Tibial nerve (tissue), 4 donors: Measurements from ENCODE around the gene NMRK1. TPM values are rescaled to one million over a fixed set of nuclear protein-coding genes. Genes with fewer than 3 reads are reported as not detected.

Source experiments
- DNase-seq, 2 donors: peaks; one replicate each; pipeline ENCODE4 v3.0.0-alpha.2; 2019; ENCODE audit warnings: low spot score in 2 of 2
- H3K27ac ChIP-seq, 4 donors: fragments of 200-600 bp; sonication (generic) in 3 of 4; one replicate each; pipeline ENCODE4 v1.5.1; 2017 to 2019; ENCODE audit warnings: mild to moderate bottlenecking in 1 of 4
- H3K27me3 ChIP-seq, 2 donors: fragments of 200-600 bp; sonication (generic) in 1 of 2; one replicate each; pipeline versions ENCODE4 v1.5.1 to v1.6.0; 2017 to 2019
- H3K36me3 ChIP-seq, 3 donors: fragments of 200-600 bp; sonication (generic); one replicate each; pipeline ENCODE4 v1.5.1; 2018 to 2019
- H3K4me1 ChIP-seq, 4 donors: fragments of 200-600 bp; sonication (generic) in 3 of 4; one replicate each; pipeline ENCODE4 v1.5.1; 2017 to 2019
- H3K4me3 ChIP-seq, 4 donors: fragments of 200-600 bp; sonication (generic) in 3 of 4; one replicate each; pipeline ENCODE4 v1.5.1; 2017 to 2019; ENCODE audit warnings: mild to moderate bottlenecking in 1 of 4, moderate library complexity in 1 of 4
- H3K9me3 ChIP-seq, 4 donors: fragments of 200-600 bp; sonication (generic) in 3 of 4; one replicate each; pipeline ENCODE4 v1.5.1; 2017 to 2019
- CTCF ChIP-seq, 5 experiments: fragments of 200-600 bp in 3 of 5; fragments of 450-650 bp in 2 of 5; sonication (generic) in 3 of 5; IDR thresholded peaks; one replicate each; pipeline ENCODE4 v1.5.1; 2016 to 2019; ENCODE audit warnings: antibody characterized with exemption in 5 of 5, mild to moderate bottlenecking in 3 of 5, moderate library complexity in 2 of 5
- EP300 ChIP-seq, 2 donors: sonication (generic); formaldehyde crosslinking; IDR thresholded peaks; one replicate each; pipeline ENCODE4 v1.6.1; 2017; ENCODE audit warnings: antibody characterized with exemption in 2 of 2, mild to moderate bottlenecking in 1 of 2
- POLR2A ChIP-seq, 2 donors: fragments of 450-650 bp; IDR thresholded peaks; one replicate each; pipeline ENCODE4 v1.6.1; 2017; ENCODE audit warnings: antibody characterized with exemption in 2 of 2, mild to moderate bottlenecking in 2 of 2, moderate library complexity in 2 of 2
- WGBS, 2 donors: methylation state at CpG; one replicate each; pipeline ENCODE4 v1.1.5; 2018; 5-methylcytosine and 5-hydroxymethylcytosine counted together
- total RNA-seq, 4 donors: library from RNA; depleted of rRNA; stranded (reverse); fragments of >200 nt; gene quantifications; one replicate each; pipeline ENCODE4 v1.1.0, GENCODE V29; 2016

NMRK1 gene
- total RNA-seq, 4 donors from 2014 or later: 11.1 to 35.0 (median 16.2) TPM

- no peaks in the 10 kb centered on the region for H3K9me3 ChIP-seq
- no peak overlapping the region for H3K4me3 ChIP-seq
- 51 to 52% methylated on average over 2 of the region's 2 CpGs for WGBS, 2 donors
- peak overlapping the region in 3 of 4 donors; percentile 40 to 71 (median 67) for H3K27ac ChIP-seq
- peaks cover 0 to 56% (median 11%) of the 10 kb centered on the region in 4 donors for H3K4me1 ChIP-seq
- H3K27me3 ChIP-seq: no peaks in the 10 kb centered on the region
- H3K36me3 ChIP-seq: no peaks in the 10 kb centered on the region
- DNase-seq: no peak
- no peak for TF ChIP-seq POLR2A (IDR thresholded peaks at IDR 0.05)
- no peak for TF ChIP-seq CTCF (IDR thresholded peaks at IDR 0.05)
- TF ChIP-seq EP300 (IDR thresholded peaks at IDR 0.05): no peak
Measured at GRCh38 chr9:75105019-75105540, 17.1 kb upstream of the NMRK1 start.

- WGBS, 2 donors: 78 to 85% methylated on average over 3 of the region's 3 CpGs
- no peak for DNase-seq
- Histone ChIP-seq H3K27ac (peak overlapping the region in 3 of 4 donors; percentile 7 to 71 (median 67)), H3K27me3 (no peaks in the 10 kb centered on the region), H3K4me1 (peaks cover 0 to 60% (median 11%) of the 10 kb centered on the region in 4 donors), H3K36me3 (no peaks in the 10 kb centered on the region), H3K4me3 (no peak overlapping the region), H3K9me3 (no peaks in the 10 kb centered on the region)
- TF ChIP-seq POLR2A (IDR thresholded peaks at IDR 0.05) (no peak), EP300 (IDR thresholded peaks at IDR 0.05) (no peak), CTCF (IDR thresholded peaks at IDR 0.05) (no peak)
Measured at GRCh38 chr9:75104607-75105006, 16.7 kb upstream of the NMRK1 start.

- no peaks in the 10 kb centered on the region for H3K27me3 ChIP-seq
- 92 to 96% methylated on average over 7 of the region's 7 CpGs for WGBS, 2 donors
- H3K27ac ChIP-seq: peak overlapping the region in 1 of 4 donors; percentile 24
- peaks cover 0 to 55% (median 8%) of the 10 kb centered on the region in 4 donors for H3K4me1 ChIP-seq
- no peak for TF ChIP-seq EP300 (IDR thresholded peaks at IDR 0.05)
- no peak for TF ChIP-seq CTCF (IDR thresholded peaks at IDR 0.05)
- TF ChIP-seq POLR2A (IDR thresholded peaks at IDR 0.05): no peak
- no peaks in the 10 kb centered on the region for H3K9me3 ChIP-seq
- DNase-seq: no peak
- H3K4me3 ChIP-seq: no peak overlapping the region
- no peaks in the 10 kb centered on the region for H3K36me3 ChIP-seq
Measured at GRCh38 chr9:75102177-75102790, 14.3 kb upstream of the NMRK1 start.

GRCh38 chr9:75101004-75101588 lies 13.1 kb upstream of the NMRK1 start:
- H3K27ac ChIP-seq: peak overlapping the region in 2 of 4 donors; percentile 2 to 51
- WGBS, 2 donors: 48 to 51% methylated on average over 9 of the region's 9 CpGs
- TF ChIP-seq CTCF (IDR thresholded peaks at IDR 0.05) (no peak), EP300 (IDR thresholded peaks at IDR 0.05) (no peak), POLR2A (IDR thresholded peaks at IDR 0.05) (no peak)

GRCh38 chr9:75096796-75097195 lies 8.8 kb upstream of the NMRK1 start:
- WGBS, 2 donors: 87 to 91% methylated on average over 4 of the region's 4 CpGs
- Histone ChIP-seq H3K4me3 (no peak overlapping the region), H3K36me3 (no peaks in the 10 kb centered on the region), H3K9me3 (no peaks in the 10 kb centered on the region), H3K27ac (no peak overlapping the region), H3K4me1 (peaks cover 0 to 55% (median 9%) of the 10 kb centered on the region in 4 donors), H3K27me3 (no peaks in the 10 kb centered on the region)
- TF ChIP-seq CTCF (IDR thresholded peaks at IDR 0.05) (no peak), EP300 (IDR thresholded peaks at IDR 0.05) (no peak), POLR2A (IDR thresholded peaks at IDR 0.05) (no peak)
- DNase-seq: no peak

More at GRCh38 chr9:75101004-75101588, 13.1 kb upstream of the NMRK1 start:
- Histone ChIP-seq H3K4me1 (peaks cover 0 to 51% (median 8%) of the 10 kb centered on the region in 4 donors), H3K4me3 (no peak overlapping the region), H3K9me3 (no peaks in the 10 kb centered on the region), H3K27me3 (no peaks in the 10 kb centered on the region), H3K36me3 (no peaks in the 10 kb centered on the region)
- DNase-seq: no peak
